DMS79 treated with DMSO at 0.1 percent for 48 hours (cell line): ENCODE data around the gene TBR1.

Experiments
- DNase-seq: peaks from one replicate; lab custom pipeline; 2025; lab: John Stamatoyannopoulos, UW

The TBR1 gene

GRCh38 chr2:161415987-161416707 lies at the start of gene TBR1:
Gene TBR1, plus strand, starts transcription at chr2:161416297. Its CDS starts 114 bp downstream, at chr2:161416411.
- DNase-seq = peak; percentile 61

DNA sequence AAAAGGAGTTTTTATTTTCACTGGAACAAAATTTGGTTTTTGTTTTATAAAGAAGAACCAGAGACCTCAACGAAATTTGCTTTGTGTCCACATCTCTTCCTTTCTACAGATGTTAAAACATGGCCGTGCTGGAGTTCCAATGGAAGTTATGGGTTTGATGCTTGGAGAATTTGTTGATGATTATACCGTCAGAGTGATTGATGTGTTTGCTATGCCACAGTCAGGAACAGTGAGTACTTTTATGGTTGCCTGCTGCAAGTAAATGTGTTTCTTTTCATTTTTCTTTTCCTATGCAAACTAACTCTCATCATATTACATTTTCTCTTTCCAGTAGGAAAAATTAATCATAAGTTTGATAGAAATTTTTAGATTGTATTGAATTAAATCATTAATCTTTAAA lies 48.4 kb upstream of the TBR1 start:
- DNase-seq = no peak

DNA sequence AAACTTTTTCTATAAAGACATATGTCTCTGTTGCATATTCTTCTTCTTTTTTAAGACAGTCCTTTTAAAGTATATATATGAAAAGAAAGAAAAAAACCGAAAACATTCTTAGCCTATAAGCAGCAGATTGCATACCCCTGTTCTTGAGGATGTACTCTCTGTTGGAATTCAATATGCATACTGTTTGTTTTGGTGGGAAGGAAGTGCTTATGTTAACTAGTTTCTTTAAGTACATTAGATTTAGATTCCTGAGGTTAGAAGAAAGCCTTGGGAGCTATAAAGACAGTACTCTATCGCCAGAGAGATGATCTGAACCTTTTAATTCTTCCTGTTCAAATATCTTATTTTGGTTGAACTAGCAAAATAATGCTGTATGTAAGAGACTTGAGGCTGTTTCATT lies 46.8 kb upstream of the TBR1 start:
- no peak for DNase-seq

- no peak for DNase-seq
These were observed 45.1 kb upstream of the TBR1 start for GRCh38 chr2:161370981-161371380.

DNA sequence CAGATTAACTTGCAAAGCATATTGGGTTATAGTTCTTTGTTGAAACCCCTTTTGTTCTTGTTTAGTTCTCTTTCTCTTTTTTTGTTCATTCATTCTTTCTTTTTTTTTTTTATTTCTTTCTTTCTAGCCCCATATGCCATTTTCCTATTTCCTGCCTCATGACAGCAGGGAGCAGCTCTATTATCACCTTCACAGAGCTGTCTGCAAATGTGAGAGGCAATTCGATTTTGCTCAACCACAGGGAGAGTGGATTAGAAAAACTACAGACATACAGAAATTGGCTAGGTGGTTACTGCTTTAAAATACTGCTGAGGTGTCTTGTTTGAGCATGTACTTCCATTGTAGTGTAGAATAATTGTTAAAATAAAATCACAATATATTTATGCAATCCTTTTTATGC lies 44.2 kb upstream of the TBR1 start:
- DNase-seq = no peak

DNA sequence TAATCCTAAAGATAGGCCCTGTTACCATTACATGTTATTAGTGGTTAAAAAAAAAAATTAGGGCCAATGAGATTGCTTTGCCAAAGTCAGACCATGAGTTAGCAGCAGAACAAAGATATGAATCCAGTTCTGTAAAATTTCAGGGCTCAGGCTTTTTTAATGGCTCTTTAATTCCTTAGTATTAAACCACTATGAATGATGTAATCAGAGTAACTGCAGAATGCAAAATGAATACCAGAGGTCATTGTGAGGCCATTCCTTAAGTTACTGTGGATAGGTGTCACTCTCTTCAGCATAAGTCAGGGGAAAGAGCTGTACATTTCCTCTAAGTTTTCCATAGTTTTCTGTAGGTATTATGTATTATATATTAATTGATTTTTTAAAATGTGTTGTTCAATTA lies 42.2 kb upstream of the TBR1 start:
- no peak for DNase-seq

GRCh38 chr2:161374446-161374845 lies 41.7 kb upstream of the TBR1 start:
- no peak for DNase-seq

- DNase-seq = no peak
These were observed 36.4 kb upstream of the TBR1 start for GRCh38 chr2:161379740-161380139.

- no peak for DNase-seq
These were observed 34.6 kb upstream of the TBR1 start for GRCh38 chr2:161381546-161381945.

DNA sequence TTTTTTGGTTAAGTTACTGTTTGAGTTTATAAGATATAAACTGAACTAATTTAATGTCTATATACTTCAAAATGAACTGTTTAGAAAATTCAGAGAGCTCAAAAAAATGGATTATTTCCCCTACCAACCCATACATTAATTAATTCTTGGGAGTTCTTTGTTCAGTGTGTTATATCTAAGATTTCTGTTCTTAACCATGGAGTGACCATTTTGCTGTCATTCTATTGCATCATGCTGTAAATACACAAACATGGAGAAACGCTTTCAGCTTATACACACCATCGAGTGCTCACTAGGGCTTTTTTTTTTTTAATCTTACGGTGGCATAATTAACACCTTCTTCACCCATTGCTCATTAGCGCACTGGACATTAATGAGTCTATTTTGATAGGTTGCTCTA lies 33.4 kb upstream of the TBR1 start:
- no peak for DNase-seq

DNA sequence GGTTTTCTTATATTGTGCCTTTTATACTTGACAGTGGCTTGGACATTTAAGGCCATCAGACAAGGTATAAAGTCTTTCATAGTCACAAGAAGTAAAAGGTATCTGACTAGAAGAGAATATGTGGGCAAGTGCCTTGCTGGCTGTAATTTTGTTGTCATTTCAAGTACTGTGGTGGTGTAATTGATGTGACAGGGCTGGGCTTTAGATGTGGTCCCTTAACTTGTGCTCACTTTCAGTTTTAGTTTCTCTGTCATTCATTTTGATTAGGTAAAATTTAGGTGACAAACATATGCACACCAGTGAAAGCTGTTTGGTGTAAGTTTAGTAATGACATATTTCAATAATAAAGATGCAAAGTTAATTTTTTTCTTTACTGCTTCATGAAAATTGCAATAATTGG lies 31.2 kb upstream of the TBR1 start:
- no peak for DNase-seq

DNA sequence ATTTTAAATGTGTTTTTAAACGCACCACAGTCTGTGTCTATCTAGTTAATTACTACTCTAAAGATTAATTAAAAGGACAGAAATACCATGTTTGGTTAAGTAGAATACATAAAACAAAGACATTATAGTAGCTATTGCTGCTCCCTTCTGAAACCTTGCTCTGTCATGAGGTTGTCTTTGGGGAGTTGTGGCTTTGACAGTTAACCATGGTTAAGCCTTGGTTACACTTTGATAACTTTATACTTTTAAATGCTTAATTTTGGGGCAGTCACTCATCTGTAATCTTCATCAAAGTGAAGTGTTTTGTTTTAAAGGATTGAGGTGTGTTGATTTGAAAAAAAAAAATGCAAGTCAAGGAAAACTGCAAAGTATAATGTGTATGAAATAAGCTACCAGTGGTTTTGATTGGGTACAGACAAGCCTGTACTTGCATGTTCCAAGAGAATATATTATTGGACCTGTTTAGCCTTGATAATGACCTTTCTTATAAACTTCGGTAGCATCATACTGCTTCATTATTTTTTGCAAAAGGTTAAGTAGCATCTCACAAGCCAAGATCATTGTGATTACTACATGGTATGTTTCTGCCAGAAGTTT lies 29.8 kb upstream of the TBR1 start:
- DNase-seq = no peak

GRCh38 chr2:161388146-161388779 lies 27.8 kb upstream of the TBR1 start:
- no peak for DNase-seq

DNA sequence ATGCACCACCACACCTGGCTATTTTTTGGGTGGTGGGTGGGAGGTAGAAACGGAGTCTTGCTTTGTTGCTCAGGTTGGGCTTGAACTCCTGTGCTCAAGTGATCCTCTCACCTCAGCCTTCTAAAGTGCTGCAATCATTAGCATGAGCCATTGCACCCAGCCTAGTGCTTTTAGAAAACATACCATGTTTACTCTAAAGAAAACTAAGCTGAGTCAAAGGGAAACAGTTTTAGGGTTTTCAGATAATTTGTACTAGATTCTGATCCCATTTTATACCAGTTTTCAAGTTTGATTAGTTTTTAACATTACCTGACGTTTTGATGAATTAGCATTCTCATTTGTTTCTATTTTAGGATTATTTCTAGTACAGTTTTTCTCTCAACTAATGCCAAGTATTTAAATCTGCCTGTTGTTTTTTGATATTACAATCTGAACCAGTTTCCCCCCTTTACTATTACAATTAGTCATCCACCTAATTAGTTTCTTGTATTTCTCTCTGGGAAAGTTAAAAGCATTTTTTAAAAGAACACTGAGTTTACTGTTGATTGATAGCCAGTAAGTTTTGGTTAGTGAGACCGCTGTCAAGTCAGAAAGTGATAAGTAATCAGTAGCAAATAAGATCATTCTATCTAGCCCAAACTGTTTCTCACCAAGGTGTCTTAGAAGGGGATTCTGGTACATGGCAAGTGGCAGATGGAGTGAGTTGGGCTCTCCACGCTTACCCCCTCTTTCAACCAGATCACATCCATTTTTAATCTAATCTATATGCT lies 24.2 kb upstream of the TBR1 start:
- no peak for DNase-seq

GRCh38 chr2:161400076-161400475 lies 16.0 kb upstream of the TBR1 start:
- no peak for DNase-seq

DNA sequence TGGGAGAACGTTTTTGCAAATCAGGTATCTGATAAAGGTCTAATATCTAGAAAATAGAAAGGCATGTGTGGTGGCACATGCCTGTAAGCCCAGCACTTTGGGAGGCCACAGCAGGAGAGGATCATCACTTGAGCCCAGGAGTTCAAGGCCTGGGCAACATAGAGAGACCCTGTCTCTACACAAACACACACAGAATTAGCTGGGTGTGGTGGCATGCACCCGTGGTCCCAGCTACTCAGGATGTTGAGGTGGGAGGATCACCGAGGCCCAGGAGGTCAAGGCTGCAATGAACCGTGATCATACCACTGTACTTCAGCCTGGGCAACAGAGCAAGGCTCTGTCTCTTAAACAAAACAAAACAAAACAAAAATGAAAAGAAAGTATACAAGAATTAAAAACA lies 13.8 kb upstream of the TBR1 start:
- DNase-seq = no peak

DNA sequence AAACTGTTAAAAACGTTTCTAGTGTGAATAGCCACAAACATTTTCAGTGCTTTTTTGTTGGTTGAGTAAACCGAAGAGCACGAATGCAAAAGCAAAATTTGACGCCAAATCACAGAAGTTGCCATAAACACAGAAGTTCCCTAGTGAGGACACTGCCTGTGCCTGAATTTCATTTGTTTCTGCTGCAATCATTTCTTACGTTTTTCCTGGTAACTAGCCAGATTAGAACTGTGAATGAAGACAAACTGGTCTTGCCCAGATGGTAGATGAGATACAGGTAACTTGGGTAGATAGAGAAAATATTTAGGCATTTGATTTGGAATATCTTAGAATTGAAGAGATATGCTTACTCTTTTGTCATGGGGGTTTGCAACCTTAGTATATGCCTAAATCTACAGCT lies 9.8 kb upstream of the TBR1 start:
- DNase-seq = no peak

DNA sequence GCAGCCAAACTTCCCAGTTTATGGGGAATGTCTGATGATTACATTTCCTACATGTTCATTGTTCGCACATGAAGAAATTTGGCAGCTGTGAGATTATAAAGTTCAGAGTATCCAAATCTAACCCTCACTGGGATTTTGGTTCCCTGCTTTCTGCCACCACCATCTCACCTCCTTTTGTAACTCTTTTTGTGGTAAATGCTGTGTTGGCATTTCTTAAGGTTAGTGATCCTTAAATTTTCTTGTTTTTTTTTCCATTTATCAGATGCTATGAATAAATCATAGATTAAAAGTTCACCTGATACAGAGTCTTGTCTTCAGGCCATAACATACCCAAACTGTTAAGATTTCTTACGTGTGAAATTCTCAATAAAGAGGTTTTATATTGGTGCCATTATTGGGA lies 8.5 kb upstream of the TBR1 start:
- no peak for DNase-seq

- no peak for DNase-seq
These were observed 6.7 kb upstream of the TBR1 start for GRCh38 chr2:161409308-161409907.

DNA sequence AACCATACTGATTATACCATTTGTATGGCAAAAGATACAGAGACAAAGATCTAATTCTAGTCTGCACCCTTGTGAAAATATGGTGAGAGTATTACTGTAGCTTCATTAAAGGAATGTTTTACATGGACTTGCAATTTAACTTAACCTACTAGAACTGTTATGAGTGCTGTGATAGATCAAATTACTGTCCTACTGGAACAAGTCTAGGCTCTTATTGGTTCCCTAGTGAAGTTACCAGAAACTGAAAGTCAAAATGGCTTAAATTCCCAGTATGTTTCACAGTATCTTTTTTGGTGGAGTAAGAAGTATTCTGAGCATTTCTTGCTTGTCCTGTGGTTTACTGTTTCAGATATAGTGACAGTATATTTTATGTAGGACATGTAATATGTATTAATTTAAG lies 3.8 kb upstream of the TBR1 start:
- no peak for DNase-seq

DNA sequence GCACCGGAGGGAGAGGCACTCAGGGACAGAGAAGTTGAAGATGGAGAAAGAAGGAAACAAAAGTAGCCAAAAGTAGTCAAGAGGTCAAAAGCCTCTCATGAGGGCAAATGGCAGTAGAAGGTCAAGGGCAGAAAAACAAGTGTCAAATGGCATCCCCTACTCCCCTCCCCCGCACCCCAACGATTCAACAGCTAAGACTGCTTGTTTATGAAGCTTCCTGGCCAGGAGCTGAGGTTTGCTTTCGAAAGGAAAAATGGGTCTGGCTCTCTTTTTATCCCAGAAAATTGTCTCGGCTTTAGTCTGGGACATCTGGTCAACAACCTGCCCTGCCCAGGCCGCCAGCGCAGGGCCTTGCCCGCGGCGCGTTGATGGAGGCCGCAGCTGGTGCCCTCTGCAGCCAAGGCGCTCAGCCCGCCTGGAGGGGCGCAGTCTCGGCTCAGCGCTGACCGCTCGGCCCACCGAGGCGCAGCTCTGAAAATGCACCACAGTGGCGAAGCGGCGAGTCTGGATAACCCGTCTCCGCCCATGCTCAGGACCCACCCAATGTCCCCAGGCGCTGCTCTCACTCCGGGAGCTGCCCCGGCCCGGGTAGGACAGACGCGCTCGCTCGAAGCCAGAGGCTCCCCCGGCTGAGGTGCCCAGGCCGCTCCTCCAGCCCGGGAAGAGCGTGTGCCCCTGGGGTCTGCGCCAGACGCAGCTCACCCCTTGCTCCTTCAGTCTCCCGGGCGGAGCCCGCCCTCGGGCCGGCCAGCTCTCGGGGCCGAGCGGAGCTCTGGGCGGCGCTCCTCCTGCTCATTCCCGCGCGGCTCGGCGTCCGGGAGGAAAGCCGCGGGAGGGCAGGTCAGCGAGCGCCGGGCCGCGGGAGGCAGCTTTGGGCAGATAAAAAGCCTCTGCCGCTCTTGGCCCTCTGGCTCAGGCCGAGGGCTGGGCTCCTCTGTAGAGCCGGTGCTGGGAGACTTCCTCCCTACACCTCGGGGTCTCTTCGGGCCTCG lies 1.8 kb upstream of the TBR1 start:
- DNase-seq = peak; percentile 69
